ENCODE data around the gene FRMD8. TPM values are rescaled to one million over a fixed set of nuclear protein-coding genes. Genes with fewer than 3 reads are reported as not detected.
A peak's percentile ranks its signal among the peaks of the same experiment; 100 is the strongest.

The FRMD8 gene
- total and polyA plus RNA-seq, 4 donors, result 16.8 to 39.5 (median 23.5) TPM

DNA sequence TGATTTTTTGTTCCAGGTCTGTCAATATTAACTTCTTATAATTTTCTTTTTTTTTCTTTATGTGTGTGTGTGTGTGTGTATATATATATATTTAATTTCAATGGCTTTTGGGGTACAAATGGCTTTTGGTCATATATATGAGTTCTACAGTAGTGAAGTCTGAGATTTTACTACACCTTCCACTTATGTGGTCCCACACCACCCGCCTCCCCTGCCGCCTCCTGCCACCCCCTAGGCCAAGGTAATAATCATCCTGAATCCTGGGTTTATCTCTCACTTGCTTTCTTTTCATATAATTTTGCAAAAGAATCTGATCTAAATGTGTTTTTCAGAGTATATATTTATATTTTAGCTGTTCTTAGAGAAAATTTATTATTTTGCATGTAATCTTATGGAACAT is 47.2 kb downstream of the FRMD8 start:
- WGBS, 2 donors, result 84 to 94% methylated on average over 2 of the region's 2 CpGs
- DNase-seq (no peak), ATAC-seq (ENCODE audit: low FRiP score) (no peak)
- no peak overlapping the region for H3K4me3 ChIP-seq (ENCODE audit: low read length in 2 of 2)
- H3K4me1 ChIP-seq (ENCODE audit: control insufficient read depth in 1 of 2, insufficient read depth in 2 of 2, low read length in 2 of 2), result no peaks in the 10 kb centered on the region
- no peak overlapping the region for H3K27ac ChIP-seq (ENCODE audit: low read depth in 1 of 2, low read length in 2 of 2)
- H3K9me3 ChIP-seq (ENCODE audit: control insufficient read depth, low read length), result no peaks in the 10 kb centered on the region
- intact Hi-C loops (cut with DNase I), result no loop called here
- H3K27me3 ChIP-seq (ENCODE audit: control insufficient read depth in 1 of 2, insufficient read depth in 2 of 2, low read length in 1 of 2), result no peaks in the 10 kb centered on the region
- H3K36me3 ChIP-seq (ENCODE audit: control insufficient read depth in 1 of 2, insufficient read depth in 2 of 2, low read length in 1 of 2), result peaks cover 4 to 11% of the 10 kb centered on the region in 2 donors

DNA sequence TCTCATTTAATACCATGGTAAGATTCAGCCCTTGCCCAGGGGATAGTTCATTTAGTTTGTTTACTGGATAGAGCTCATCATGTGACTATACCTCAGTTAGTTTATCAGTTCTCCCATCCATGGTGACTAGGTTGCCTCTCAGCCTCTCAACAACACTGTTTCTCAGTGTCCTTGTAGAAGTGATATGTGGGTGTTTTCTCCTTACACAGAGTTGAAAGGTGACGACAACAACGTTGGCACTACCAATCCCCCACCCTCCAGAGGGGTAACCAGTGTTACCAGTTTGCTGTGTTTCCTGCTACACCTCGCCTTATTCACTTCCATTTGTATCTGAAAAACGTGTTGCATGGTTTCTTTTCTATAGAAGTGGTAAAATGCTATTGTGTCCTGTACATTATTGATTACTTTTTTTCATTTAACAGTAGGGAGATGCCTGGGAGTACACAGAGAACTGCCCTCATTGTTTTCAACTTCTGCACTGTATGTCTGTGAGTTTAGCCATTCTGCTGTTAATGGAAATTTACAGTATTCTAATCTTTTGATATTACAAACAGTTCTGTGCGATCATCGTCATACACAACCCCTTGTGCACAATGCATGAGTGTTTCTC is 47.7 kb downstream of the FRMD8 start:
- no peaks in the 10 kb centered on the region for H3K9me3 ChIP-seq (ENCODE audit: control insufficient read depth, low read length)
- H3K4me1 ChIP-seq (ENCODE audit: control insufficient read depth in 1 of 2, insufficient read depth in 2 of 2, low read length in 2 of 2), result no peaks in the 10 kb centered on the region
- 61 to 64% methylated on average over 6 of the region's 6 CpGs for WGBS, 2 donors
- DNase-seq (no peak), ATAC-seq (ENCODE audit: low FRiP score) (no peak)
- intact Hi-C loops (cut with DNase I), result no loop called here
- no peak overlapping the region for H3K4me3 ChIP-seq (ENCODE audit: low read length in 2 of 2)
- no peaks in the 10 kb centered on the region for H3K27me3 ChIP-seq (ENCODE audit: control insufficient read depth in 1 of 2, insufficient read depth in 2 of 2, low read length in 1 of 2)
- no peak overlapping the region for H3K27ac ChIP-seq (ENCODE audit: low read depth in 1 of 2, low read length in 2 of 2)
- H3K36me3 ChIP-seq (ENCODE audit: control insufficient read depth in 1 of 2, insufficient read depth in 2 of 2, low read length in 1 of 2), result peaks cover 4 to 11% of the 10 kb centered on the region in 2 donors

DNA sequence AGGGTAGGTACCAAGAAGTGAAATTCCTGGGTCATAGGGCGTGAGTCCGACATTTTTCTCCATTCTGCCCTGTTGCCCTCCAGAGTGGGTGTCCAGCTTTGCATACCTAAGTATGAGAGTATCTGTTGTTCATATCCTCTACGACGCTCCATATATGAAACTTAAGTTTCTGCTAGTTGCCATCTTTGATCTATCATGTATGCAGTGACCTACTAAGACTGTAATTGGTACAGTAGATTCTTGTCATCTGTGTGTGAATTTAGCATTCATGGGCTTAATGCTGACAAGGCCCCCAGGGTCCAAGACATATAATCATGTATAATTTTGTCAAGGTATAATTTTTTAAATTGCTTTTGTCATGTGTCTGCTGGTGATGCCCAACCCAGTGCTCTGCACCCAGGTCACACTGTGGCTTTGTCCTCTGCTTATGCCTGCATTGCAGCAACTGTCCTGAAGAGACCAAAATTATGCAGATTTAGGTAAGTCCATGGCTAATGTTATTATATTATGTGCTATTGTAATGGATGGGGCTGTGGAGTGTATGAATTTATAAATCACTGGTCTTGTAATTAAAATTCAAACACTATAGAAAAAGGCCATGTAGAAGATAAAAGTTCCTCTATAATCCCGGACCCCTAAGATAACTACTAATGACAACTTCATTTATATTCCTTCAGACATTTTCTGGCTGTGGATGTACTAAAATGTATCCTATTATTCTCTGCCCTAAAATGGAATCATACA is 48.4 kb downstream of the FRMD8 start:
- 80 to 84% methylated on average over 5 of the region's 5 CpGs for WGBS, 2 donors

DNA sequence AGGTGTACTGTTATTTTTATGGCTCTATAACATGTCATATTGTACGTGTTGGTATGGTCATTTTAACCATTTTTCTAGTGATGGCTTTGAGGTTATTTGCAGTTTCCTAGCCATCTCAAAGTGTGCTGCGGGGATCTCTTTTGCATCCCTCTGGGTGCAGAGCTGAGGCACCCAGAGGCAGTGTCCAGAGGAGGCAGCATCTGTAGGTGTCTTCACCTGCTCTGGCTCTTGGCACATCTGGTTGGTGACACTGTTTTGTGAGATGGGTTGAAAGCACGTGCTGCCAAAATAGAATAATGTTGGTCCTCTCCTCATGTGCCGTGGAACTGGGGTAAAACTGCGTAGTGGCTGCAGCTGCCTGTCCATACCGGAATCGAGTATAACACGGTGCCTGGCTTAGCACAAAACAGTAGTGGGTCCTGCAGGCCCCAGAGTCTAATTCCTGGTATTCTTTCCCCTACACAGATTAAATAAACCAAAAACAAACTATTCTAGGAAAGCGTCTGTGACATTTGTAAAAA is 49.0 kb downstream of the FRMD8 start:
- Histone ChIP-seq H3K4me1 (ENCODE audit: control insufficient read depth in 1 of 2, insufficient read depth in 2 of 2, low read length in 2 of 2) (no peaks in the 10 kb centered on the region), H3K9me3 (ENCODE audit: control insufficient read depth, low read length) (no peaks in the 10 kb centered on the region), H3K4me3 (ENCODE audit: low read length in 2 of 2) (no peak overlapping the region), H3K27ac (ENCODE audit: low read depth in 1 of 2, low read length in 2 of 2) (no peak overlapping the region), H3K27me3 (ENCODE audit: control insufficient read depth in 1 of 2, insufficient read depth in 2 of 2, low read length in 1 of 2) (no peaks in the 10 kb centered on the region), H3K36me3 (ENCODE audit: control insufficient read depth in 1 of 2, insufficient read depth in 2 of 2, low read length in 1 of 2) (peaks cover 4 to 11% of the 10 kb centered on the region in 2 donors)
- WGBS, 2 donors, result 74 to 75% methylated on average over 9 of the region's 9 CpGs
- intact Hi-C loops (cut with DNase I), result no loop called here
- ATAC-seq (ENCODE audit: low FRiP score), result no peak
- DNase-seq, result no peak

More for the DNA sequence above, 48.4 kb downstream of the FRMD8 start:
- Histone ChIP-seq H3K9me3 (ENCODE audit: control insufficient read depth, low read length) (no peaks in the 10 kb centered on the region), H3K4me1 (ENCODE audit: control insufficient read depth in 1 of 2, insufficient read depth in 2 of 2, low read length in 2 of 2) (no peaks in the 10 kb centered on the region), H3K27ac (ENCODE audit: low read depth in 1 of 2, low read length in 2 of 2) (peak overlapping the region in 1 of 2 donors; percentile 56), H3K27me3 (ENCODE audit: control insufficient read depth in 1 of 2, insufficient read depth in 2 of 2, low read length in 1 of 2) (no peaks in the 10 kb centered on the region), H3K36me3 (ENCODE audit: control insufficient read depth in 1 of 2, insufficient read depth in 2 of 2, low read length in 1 of 2) (peaks cover 4 to 11% of the 10 kb centered on the region in 2 donors), H3K4me3 (ENCODE audit: low read length in 2 of 2) (no peak overlapping the region)
- intact Hi-C loops (cut with DNase I), result no loop called here
- DNase-seq (no peak), ATAC-seq (ENCODE audit: low FRiP score) (no peak)

DNA sequence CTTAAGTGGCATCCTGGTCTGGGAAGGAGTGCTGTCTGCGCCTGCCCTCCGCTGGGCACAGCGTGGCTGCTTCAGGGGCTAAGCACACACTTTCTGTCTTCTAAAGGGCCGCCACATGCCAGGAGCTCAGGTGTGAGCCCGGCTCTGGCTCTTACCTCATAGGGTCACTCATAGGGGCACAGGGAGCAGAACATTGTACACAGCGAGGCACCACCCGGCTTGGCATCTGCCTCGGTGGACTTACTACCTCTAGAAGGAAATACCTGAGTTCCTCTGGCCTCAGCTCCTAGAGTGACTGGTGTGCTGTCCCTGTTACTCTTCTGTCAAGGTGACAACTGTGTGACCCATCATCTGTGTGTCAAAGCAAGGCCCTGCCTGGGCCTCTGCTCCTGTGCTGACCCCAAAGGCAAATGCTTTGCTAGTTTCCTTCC is 49.6 kb downstream of the FRMD8 start:
- DNase-seq (peak in 1 of 2 donors; percentile 76), ATAC-seq (ENCODE audit: low FRiP score) (peak; percentile 5)
- Histone ChIP-seq H3K4me3 (ENCODE audit: low read length in 2 of 2) (no peak overlapping the region), H3K27me3 (ENCODE audit: control insufficient read depth in 1 of 2, insufficient read depth in 2 of 2, low read length in 1 of 2) (no peaks in the 10 kb centered on the region), H3K4me1 (ENCODE audit: control insufficient read depth in 1 of 2, insufficient read depth in 2 of 2, low read length in 2 of 2) (no peaks in the 10 kb centered on the region), H3K9me3 (ENCODE audit: control insufficient read depth, low read length) (no peaks in the 10 kb centered on the region), H3K36me3 (ENCODE audit: control insufficient read depth in 1 of 2, insufficient read depth in 2 of 2, low read length in 1 of 2) (peaks cover 4 to 11% of the 10 kb centered on the region in 2 donors), H3K27ac (ENCODE audit: low read depth in 1 of 2, low read length in 2 of 2) (peak overlapping the region in 1 of 2 donors; percentile 17)
- intact Hi-C loops (cut with DNase I), result no loop called here
- 87 to 89% methylated on average over 8 of the region's 8 CpGs for WGBS, 2 donors

DNA sequence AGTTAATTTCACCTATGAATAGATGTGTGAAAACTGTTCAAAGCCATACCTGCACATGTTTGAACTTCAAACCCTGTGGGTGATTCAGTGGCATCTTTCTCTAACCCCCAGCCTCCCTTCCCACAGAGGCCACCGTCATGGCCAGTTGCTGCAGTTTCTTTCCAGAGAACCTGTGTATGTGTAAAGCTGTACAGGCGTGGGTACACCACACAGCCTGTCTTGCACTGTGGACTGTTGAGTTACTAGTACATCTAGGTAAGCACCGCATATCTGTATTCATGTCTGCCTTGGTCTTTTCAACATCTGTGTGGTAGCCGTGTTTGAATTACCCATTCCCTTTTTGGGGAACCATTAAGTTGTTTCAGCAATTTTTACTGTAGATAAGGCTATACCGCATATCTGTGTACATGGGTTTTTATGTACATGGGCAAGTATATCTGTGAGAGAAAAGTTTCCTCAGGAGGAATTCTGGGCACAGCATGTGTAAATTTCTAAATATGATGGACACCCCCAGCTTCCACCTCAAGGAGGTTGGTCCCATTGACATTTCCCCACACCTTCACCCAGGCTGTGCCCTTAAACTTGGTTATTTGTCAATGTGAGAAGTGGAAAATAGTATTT is 50.1 kb downstream of the FRMD8 start:
- no peaks in the 10 kb centered on the region for H3K4me1 ChIP-seq (ENCODE audit: control insufficient read depth in 1 of 2, insufficient read depth in 2 of 2, low read length in 2 of 2)
- DNase-seq, result peak in 1 of 2 donors; percentile 71
- no peaks in the 10 kb centered on the region for H3K27me3 ChIP-seq (ENCODE audit: control insufficient read depth in 1 of 2, insufficient read depth in 2 of 2, low read length in 1 of 2)
- no peak for ATAC-seq (ENCODE audit: low FRiP score)
- H3K4me3 ChIP-seq (ENCODE audit: low read length in 2 of 2), result no peak overlapping the region
- H3K27ac ChIP-seq (ENCODE audit: low read depth in 1 of 2, low read length in 2 of 2), result peak overlapping the region in 1 of 2 donors; percentile 56
- peaks cover 4 to 11% of the 10 kb centered on the region in 2 donors for H3K36me3 ChIP-seq (ENCODE audit: control insufficient read depth in 1 of 2, insufficient read depth in 2 of 2, low read length in 1 of 2)
- WGBS, 2 donors, result 78 to 82% methylated on average over 5 of the region's 5 CpGs
- H3K9me3 ChIP-seq (ENCODE audit: control insufficient read depth, low read length), result no peaks in the 10 kb centered on the region
- intact Hi-C loops (cut with DNase I), result no loop called here

DNA sequence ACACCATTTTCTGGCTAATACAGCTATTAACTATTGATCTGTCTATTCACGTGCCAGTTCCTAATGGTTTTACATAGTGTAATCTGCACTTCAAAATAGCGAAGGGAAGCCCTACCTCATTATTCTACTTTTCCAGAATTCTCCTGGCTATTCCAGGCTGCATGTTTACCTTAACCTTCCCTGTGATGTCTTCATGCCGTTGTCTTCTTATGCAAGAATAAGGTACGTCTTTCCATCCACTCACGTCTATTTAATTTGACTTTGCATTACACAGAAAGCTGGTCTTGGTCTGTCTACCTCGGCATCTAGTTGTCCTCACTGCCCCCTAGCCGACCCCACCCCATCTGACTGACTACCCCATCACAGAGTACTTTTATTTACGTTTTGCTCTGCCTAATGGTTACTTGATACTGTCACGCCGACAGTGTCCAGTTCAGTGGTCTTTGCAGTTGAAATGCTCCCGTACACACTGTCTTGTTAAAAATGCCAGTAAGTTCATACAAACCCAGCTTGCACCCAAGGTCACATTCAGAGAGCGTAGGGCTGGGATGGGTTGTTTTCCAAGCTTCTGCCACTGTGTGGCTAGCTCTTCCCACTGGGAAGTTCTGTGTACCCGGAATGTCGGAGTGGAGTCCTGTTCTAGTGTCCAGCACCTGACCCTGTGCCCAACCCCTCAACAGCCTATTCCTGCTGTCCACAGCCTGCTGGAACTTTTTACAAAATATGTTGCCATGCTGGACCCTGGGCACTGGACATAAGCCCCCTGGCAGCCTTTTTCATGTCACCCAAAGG is 51.2 kb downstream of the FRMD8 start:
- no peak overlapping the region for H3K27ac ChIP-seq (ENCODE audit: low read depth in 1 of 2, low read length in 2 of 2)
- H3K9me3 ChIP-seq (ENCODE audit: control insufficient read depth, low read length), result no peaks in the 10 kb centered on the region
- peaks cover 4 to 11% of the 10 kb centered on the region in 2 donors for H3K36me3 ChIP-seq (ENCODE audit: control insufficient read depth in 1 of 2, insufficient read depth in 2 of 2, low read length in 1 of 2)
- no peaks in the 10 kb centered on the region for H3K27me3 ChIP-seq (ENCODE audit: control insufficient read depth in 1 of 2, insufficient read depth in 2 of 2, low read length in 1 of 2)
- WGBS, 2 donors, result 78 to 79% methylated on average over 14 of the region's 14 CpGs
- ATAC-seq (ENCODE audit: low FRiP score), result no peak
- no peak overlapping the region for H3K4me3 ChIP-seq (ENCODE audit: low read length in 2 of 2)
- intact Hi-C loops (cut with DNase I), result no loop called here
- DNase-seq, result no peak
- no peaks in the 10 kb centered on the region for H3K4me1 ChIP-seq (ENCODE audit: control insufficient read depth in 1 of 2, insufficient read depth in 2 of 2, low read length in 2 of 2)

All from aorta (tissue), 5 donors.